Activated naive CD4-positive, alpha-beta T cell treated with Interleukin-2 at 50 U/mL for 16 hours (primary cell): ENCODE results near the gene CNDP1.

Experiments used
- DNase-seq: peaks from one replicate; pipeline ENCODE4 v3.0.0-alpha.2; 2020

The CNDP1 gene

DNA sequence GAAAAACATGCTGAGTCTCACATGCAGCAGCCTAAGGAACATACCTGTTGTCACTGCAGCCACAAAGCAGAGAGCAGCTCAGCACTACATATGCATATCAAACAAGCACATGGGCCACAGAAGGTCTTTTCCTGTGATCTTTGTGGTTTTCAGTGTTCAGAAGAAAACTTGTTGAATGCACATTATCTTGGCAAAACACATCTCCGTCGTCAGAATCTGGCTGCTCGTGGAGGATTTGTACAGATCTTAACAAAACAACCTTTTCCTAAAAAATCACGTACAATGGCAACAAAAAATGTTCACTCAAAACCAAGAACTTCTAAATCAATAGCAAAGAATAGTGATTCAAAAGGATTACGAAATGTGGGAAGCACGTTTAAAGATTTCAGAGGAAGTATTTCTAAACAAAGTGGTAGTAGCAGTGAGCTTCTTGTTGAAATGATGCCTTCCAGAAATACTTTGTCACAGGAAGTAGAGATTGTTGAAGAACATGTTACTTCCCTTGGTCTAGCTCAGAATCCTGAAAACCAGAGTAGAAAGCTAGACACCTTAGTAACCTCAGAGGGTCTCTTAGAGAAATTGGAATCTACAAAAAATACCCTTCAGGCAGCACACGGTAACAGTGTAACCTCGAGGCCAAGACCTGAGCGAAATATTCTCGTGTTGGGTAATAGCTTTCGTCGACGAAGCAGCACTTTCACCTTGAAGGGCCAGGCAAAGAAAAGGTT is 97.5 kb downstream of the CNDP1 start:
- DNase-seq, result no peak

DNA sequence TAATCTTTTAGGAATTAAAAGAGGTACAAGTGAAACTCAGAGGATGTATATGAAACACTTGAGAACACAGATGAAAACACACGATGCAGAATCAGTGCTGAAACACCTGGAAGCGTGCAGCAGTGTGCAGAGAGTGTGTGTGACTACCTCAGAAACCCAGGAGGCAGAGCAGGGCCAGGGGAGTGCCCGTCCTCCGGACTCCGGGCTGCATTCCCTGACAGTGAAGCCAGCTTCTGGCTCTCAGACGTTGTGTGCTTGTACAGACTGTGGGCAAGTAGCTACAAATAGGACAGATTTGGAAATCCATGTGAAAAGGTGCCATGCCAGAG is 98.0 kb downstream of the CNDP1 start:
- no peak for DNase-seq

DNA sequence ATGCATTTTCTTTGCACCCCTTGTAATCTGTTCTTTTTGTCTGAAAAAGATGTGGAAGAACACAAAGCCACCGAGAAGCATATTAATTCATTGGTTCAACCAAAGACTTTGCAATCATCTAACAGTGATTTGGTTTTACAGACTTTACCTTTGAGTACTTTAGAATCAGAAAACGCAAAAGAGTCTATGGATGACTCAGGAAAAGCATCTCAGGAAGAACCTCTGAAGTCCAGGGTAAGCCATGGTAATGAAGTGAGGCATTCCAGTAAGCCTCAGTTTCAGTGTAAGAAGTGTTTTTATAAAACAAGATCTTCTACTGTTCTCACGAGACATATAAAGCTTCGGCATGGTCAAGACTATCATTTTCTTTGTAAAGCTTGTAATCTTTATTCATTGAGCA is 98.6 kb downstream of the CNDP1 start:
- no peak for DNase-seq

DNA sequence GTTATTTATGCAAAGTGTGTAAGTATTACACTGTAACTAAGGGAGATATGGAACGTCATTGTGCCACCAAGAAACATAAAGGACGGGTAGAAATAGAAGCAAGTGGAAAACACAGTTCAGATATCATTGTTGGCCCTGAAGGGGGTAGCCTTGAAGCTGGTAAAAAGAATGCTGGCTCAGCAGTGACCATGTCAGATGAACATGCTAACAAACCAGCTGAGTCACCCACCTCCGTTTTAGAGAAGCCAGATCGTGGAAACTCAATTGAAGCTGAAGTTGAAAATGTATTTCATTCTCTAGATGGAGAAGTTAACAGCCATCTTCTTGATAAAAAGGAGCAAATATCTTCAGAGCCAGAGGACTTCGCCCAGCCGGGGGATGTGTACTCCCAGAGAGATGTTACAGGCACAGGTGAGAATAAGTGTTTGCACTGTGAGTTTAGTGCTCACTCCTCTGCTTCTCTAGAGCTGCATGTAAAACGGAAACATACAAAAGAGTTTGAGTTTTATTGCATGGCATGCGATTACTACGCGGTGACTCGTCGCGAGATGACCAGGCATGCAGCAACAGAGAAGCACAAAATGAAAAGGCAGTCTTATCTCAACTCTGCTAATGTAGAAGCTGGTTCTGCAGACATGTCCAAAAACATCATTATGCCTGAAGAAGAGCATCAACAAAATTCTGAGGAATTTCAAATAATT is 99.5 kb downstream of the CNDP1 start:
- no peak for DNase-seq

DNA sequence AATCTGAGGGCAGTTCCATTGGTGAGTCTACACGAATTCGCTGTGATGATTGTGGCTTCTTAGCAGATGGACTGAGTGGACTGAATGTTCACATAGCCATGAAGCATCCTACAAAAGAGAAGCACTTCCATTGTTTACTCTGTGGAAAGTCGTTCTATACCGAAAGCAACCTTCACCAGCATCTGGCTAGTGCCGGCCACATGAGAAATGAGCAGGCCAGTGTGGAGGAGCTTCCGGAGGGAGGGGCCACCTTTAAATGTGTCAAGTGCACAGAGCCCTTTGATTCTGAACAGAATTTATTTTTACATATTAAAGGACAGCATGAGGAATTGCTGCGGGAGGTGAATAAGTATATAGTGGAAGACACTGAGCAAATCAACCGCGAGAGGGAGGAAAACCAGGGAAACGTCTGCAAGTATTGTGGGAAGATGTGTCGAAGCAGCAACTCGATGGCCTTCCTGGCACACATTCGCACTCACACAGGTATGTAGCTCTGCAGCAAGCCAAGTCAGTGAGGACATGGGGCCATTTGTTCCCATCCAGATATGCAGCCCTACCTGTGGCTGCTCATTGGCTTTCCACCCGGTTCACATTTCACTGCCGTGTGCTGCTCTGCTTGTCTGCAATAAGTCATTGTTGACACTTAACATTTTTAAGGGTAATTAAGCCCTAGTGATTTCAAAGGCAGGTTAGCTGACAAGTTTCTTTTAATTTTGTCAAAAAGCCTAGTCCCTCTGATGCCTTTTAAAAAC is 101.1 kb downstream of the CNDP1 start:
- no peak for DNase-seq
